ENCODE measurements around the gene POLD4.

Gene POLD4

GRCh38 chr11:67395555-67396258, 42.4 kb upstream of the POLD4 start:
- no peak for DNase-seq (ENCODE audit: low spot score in 2 of 2)
- no peak for ATAC-seq (ENCODE audit: low read depth)
- no peaks in the 10 kb centered on the region for H3K9me3 Mint-ChIP-seq
- H3K4me3 Mint-ChIP-seq, result no peak overlapping the region
- no peaks in the 10 kb centered on the region for H3K27me3 Mint-ChIP-seq
- peaks cover 36% of the 10 kb centered on the region for H3K4me1 Mint-ChIP-seq
- H3K36me3 Mint-ChIP-seq, result peaks cover 8% of the 10 kb centered on the region
- H3K27ac Mint-ChIP-seq, result no peak overlapping the region

GRCh38 chr11:67393990-67394389, 40.6 kb upstream of the POLD4 start:
- Mint-ChIP-seq H3K36me3 (peaks cover 6% of the 10 kb centered on the region), H3K4me3 (peak overlapping the region; percentile 70), H3K27ac (peak overlapping the region; percentile 17), H3K27me3 (no peaks in the 10 kb centered on the region), H3K4me1 (peaks cover 41% of the 10 kb centered on the region), H3K9me3 (no peaks in the 10 kb centered on the region)
- no peak for ATAC-seq (ENCODE audit: low read depth)
- no peak for DNase-seq (ENCODE audit: low spot score in 2 of 2)

- H3K36me3 Mint-ChIP-seq, result peaks cover 6% of the 10 kb centered on the region
- H3K9me3 Mint-ChIP-seq, result no peaks in the 10 kb centered on the region
- H3K4me1 Mint-ChIP-seq, result peaks cover 42% of the 10 kb centered on the region
- H3K4me3 Mint-ChIP-seq, result peak overlapping the region; percentile 70
- no peak for DNase-seq (ENCODE audit: low spot score in 2 of 2)
- no peaks in the 10 kb centered on the region for H3K27me3 Mint-ChIP-seq
- peak overlapping the region; percentile 17 for H3K27ac Mint-ChIP-seq
- ATAC-seq (ENCODE audit: low read depth), result no peak
These were observed 40.1 kb upstream of the POLD4 start for GRCh38 chr11:67393437-67393836.

- Mint-ChIP-seq H3K36me3 (no peaks in the 10 kb centered on the region), H3K4me3 (peak overlapping the region; percentile 88), H3K27ac (peak overlapping the region; percentile 55), H3K27me3 (no peaks in the 10 kb centered on the region), H3K9me3 (no peaks in the 10 kb centered on the region), H3K4me1 (peaks cover 40% of the 10 kb centered on the region)
- no peak for DNase-seq (ENCODE audit: low spot score in 2 of 2)
- ATAC-seq (ENCODE audit: low read depth), result peak; percentile 5
These were observed 38.9 kb upstream of the POLD4 start for GRCh38 chr11:67392183-67392715.

- peak; percentile 84 for ATAC-seq (ENCODE audit: low read depth)
- Mint-ChIP-seq H3K4me1 (peaks cover 35% of the 10 kb centered on the region), H3K36me3 (no peaks in the 10 kb centered on the region), H3K27ac (peak within 1 kb of the TSS; percentile 55), H3K27me3 (no peaks in the 10 kb centered on the region), H3K9me3 (no peaks in the 10 kb centered on the region), H3K4me3 (peak within 1 kb of the TSS; percentile 88)
- peak; percentile 85 to 89 for DNase-seq (ENCODE audit: low spot score in 2 of 2)
These were observed 38.2 kb upstream of the POLD4 start, which contains the start of gene RAD9A for GRCh38 chr11:67391304-67392182. RAD9A (plus strand) TSS chr11:67391986; CDS start chr11:67392045, 59 bp downstream.

- no peak for ATAC-seq (ENCODE audit: low read depth)
- peak overlapping the region; percentile 88 for H3K4me3 Mint-ChIP-seq
- no peak for DNase-seq (ENCODE audit: low spot score in 2 of 2)
- H3K27ac Mint-ChIP-seq, result peak overlapping the region; percentile 35
- H3K4me1 Mint-ChIP-seq, result peaks cover 32% of the 10 kb centered on the region
- no peaks in the 10 kb centered on the region for H3K9me3 Mint-ChIP-seq
- no peaks in the 10 kb centered on the region for H3K27me3 Mint-ChIP-seq
- H3K36me3 Mint-ChIP-seq, result no peaks in the 10 kb centered on the region
These were observed 37.6 kb upstream of the POLD4 start for GRCh38 chr11:67390947-67391303.

GRCh38 chr11:67389477-67389876, 36.1 kb upstream of the POLD4 start:
- Mint-ChIP-seq H3K4me3 (peak overlapping the region; percentile 75), H3K27ac (peak overlapping the region; percentile 14), H3K4me1 (peaks cover 32% of the 10 kb centered on the region), H3K9me3 (no peaks in the 10 kb centered on the region), H3K36me3 (no peaks in the 10 kb centered on the region), H3K27me3 (no peaks in the 10 kb centered on the region)
- peak; percentile 55 to 58 for DNase-seq (ENCODE audit: low spot score in 2 of 2)
- ATAC-seq (ENCODE audit: low read depth), result peak; percentile 44

- no peak for ATAC-seq (ENCODE audit: low read depth)
- Mint-ChIP-seq H3K27ac (peak overlapping the region; percentile 62), H3K27me3 (no peaks in the 10 kb centered on the region), H3K4me1 (peaks cover 22% of the 10 kb centered on the region), H3K36me3 (no peaks in the 10 kb centered on the region), H3K4me3 (no peak overlapping the region), H3K9me3 (no peaks in the 10 kb centered on the region)
- no peak for DNase-seq (ENCODE audit: low spot score in 2 of 2)
These were observed 34.2 kb upstream of the POLD4 start for GRCh38 chr11:67387518-67387917.

- Mint-ChIP-seq H3K9me3 (no peaks in the 10 kb centered on the region), H3K4me3 (no peak overlapping the region), H3K27ac (peak overlapping the region; percentile 62), H3K36me3 (no peaks in the 10 kb centered on the region), H3K4me1 (peaks cover 21% of the 10 kb centered on the region), H3K27me3 (no peaks in the 10 kb centered on the region)
- no peak for DNase-seq (ENCODE audit: low spot score in 2 of 2)
- no peak for ATAC-seq (ENCODE audit: low read depth)
These were observed 33.7 kb upstream of the POLD4 start for GRCh38 chr11:67387069-67387468.

GRCh38 chr11:67384851-67385366, 31.6 kb upstream of the POLD4 start:
- no peak for ATAC-seq (ENCODE audit: low read depth)
- peaks cover 27% of the 10 kb centered on the region for H3K4me1 Mint-ChIP-seq
- no peaks in the 10 kb centered on the region for H3K9me3 Mint-ChIP-seq
- DNase-seq (ENCODE audit: low spot score in 2 of 2), result no peak
- H3K27me3 Mint-ChIP-seq, result no peaks in the 10 kb centered on the region
- H3K36me3 Mint-ChIP-seq, result no peaks in the 10 kb centered on the region
- no peak overlapping the region for H3K27ac Mint-ChIP-seq
- no peak overlapping the region for H3K4me3 Mint-ChIP-seq

GRCh38 chr11:67382276-67383136, 29.2 kb upstream of the POLD4 start:
- Mint-ChIP-seq H3K36me3 (no peaks in the 10 kb centered on the region), H3K4me3 (peak overlapping the region; percentile 58), H3K27ac (peak overlapping the region; percentile 28), H3K27me3 (no peaks in the 10 kb centered on the region), H3K4me1 (peaks cover 22% of the 10 kb centered on the region), H3K9me3 (no peaks in the 10 kb centered on the region)
- ATAC-seq (ENCODE audit: low read depth) (peak; percentile 78), DNase-seq (ENCODE audit: low spot score in 2 of 2) (peak; percentile 86 to 91)

- Mint-ChIP-seq H3K27me3 (no peaks in the 10 kb centered on the region), H3K4me3 (peak overlapping the region; percentile 63), H3K36me3 (no peaks in the 10 kb centered on the region), H3K9me3 (no peaks in the 10 kb centered on the region), H3K27ac (peak overlapping the region; percentile 88), H3K4me1 (peaks cover 20% of the 10 kb centered on the region)
- ATAC-seq (ENCODE audit: low read depth) (peak; percentile 84), DNase-seq (ENCODE audit: low spot score in 2 of 2) (no peak)
These were observed 28.1 kb upstream of the POLD4 start for GRCh38 chr11:67381244-67381972.
